Measurements from ENCODE around the gene ETV7. TPM values are rescaled to one million over a fixed set of nuclear protein-coding genes. Genes with fewer than 3 reads are reported as not detected.

ETV7 gene
- total and polyA plus RNA-seq, 2 of the 13 experiments (the other 11 are each of a cell fraction or from before 2014, with no cell fraction given), result not detected

- TF ChIP-seq SKIL (CRISPR knock-in tag; IDR thresholded peaks at IDR 0.05; ENCODE audit: borderline replicate concordance), result no peak
- TF ChIP-seq MEIS2 (CRISPR knock-in tag; IDR thresholded peaks at IDR 0.05), result no peak
- TF ChIP-seq MAFF (IDR thresholded peaks at IDR 0.05; ENCODE audit: low read depth, low read length), result no peak
- TF ChIP-seq PRDM4 (CRISPR knock-in tag; IDR thresholded peaks at IDR 0.05; ENCODE audit: borderline replicate concordance), result no peak
- no peak for TF ChIP-seq MED8 (CRISPR knock-in tag; IDR thresholded peaks at IDR 0.05; ENCODE audit: insufficient replicate concordance)
- no peak for TF ChIP-seq PAXIP1 (CRISPR knock-in tag; conservative IDR thresholded peaks at IDR 0.05)
- TF ChIP-seq GTF3A (CRISPR knock-in tag; conservative IDR thresholded peaks at IDR 0.05), result no peak
Observed at GRCh38 chr6:36319821-36320220, 67.6 kb downstream of the ETV7 start (continued).
